NB4 (cell line): ENCODE data around the gene KRTAP10-5.

Source experiments
- CTCF ChIP-seq: IDR thresholded peaks from one replicate; pipeline ENCODE4 v1.5.1; 2012; ENCODE audit warnings: low read depth, low read length
- MAX ChIP-seq: IDR thresholded peaks from 2 replicates; pipeline ENCODE4 v1.6.1; 2011; ENCODE audit warnings: low read depth, low read length
- MYC ChIP-seq: IDR thresholded peaks from 2 replicates; pipeline ENCODE4 v1.6.1; 2011; ENCODE audit warnings: low read depth, low read length
- POLR2A ChIP-seq: IDR thresholded peaks from 2 replicates; pipeline ENCODE4 v1.6.1; 2011; ENCODE audit warnings: mild to moderate bottlenecking; ENCODE audit not compliant: insufficient read length; ENCODE audit errors: extremely low read depth

GRCh38 chr21:44616591-44616926 lies 36.2 kb upstream of the KRTAP10-5 start:
- TF ChIP-seq POLR2A (no peak), MYC (no peak), CTCF (no peak), MAX (no peak)
